A549 (cell line): ENCODE results near the gene CCDC117. TPM values are rescaled to one million over a fixed set of nuclear protein-coding genes. Genes with fewer than 3 reads are reported as not detected.

ENCODE experiments used
- ATAC-seq, 2 experiments: fragments of 200-7000 bp in 1 of 2; fragments of >200 bp in 1 of 2; cut with Nextera tagmentation in 1 of 2; cut with Tn5 transposase in 1 of 2; 3 replicates each; pipeline versions ENCODE4 v1.8.0 to v1.9.1; 2018 to 2020; ENCODE audit warnings: mild to moderate bottlenecking in 1 of 2, moderate library complexity in 1 of 2
- CTCF ChIA-PET: fragments of 300-600 bp; sonication (Branson Sonifier 250); formaldehyde crosslinking; extraction: SDS; loops from one replicate; lab custom pipeline; 2021; ENCODE audit warnings: antibody characterized with exemption, inconsistent platforms; lab: Yijun Ruan, JAX
- POLR2A ChIA-PET: fragments of 350-600 bp; formaldehyde crosslinking; extraction: SDS; loops from one replicate; lab custom pipeline; 2021; ENCODE audit warnings: antibody characterized with exemption, inconsistent platforms; lab: Yijun Ruan, JAX
- DNase-seq, 2 experiments: peaks; one replicate each; pipeline versions ENCODE4 v3.0.0 to v3.0.0-alpha.2; 2011 to 2016; ENCODE audit warnings: low read depth in 1 of 2, low spot score in 1 of 2
- FAIRE-seq: peaks from 2 replicates; lab custom pipeline; 2011; peaks lifted over from hg19 to GRCh38; lab: Jason Lieb, UNC
- H3K27ac ChIP-seq, 2 experiments: fragments of >200 bp; sonication (Bioruptor Twin); formaldehyde crosslinking; 3 replicates each; pipeline ENCODE4 v1.5.1; 2016 to 2017
- H3K4me1 ChIP-seq: fragments of >200 bp; sonication (Bioruptor Twin); formaldehyde crosslinking; 3 replicates; pipeline ENCODE4 v1.6.1; 2016
- H3K4me2 ChIP-seq: fragments of >200 bp; sonication (Bioruptor Twin); formaldehyde crosslinking; 3 replicates; pipeline ENCODE4 v1.6.1; 2016
- H3K4me3 ChIP-seq: fragments of >200 bp; sonication (Bioruptor Twin); formaldehyde crosslinking; 3 replicates; pipeline ENCODE4 v1.5.1; 2016
- H3K9me3 ChIP-seq: fragments of >200 bp; sonication (Bioruptor Twin); formaldehyde crosslinking; 3 replicates; pipeline ENCODE4 v1.6.1; 2016
- BHLHE40 ChIP-seq: IDR thresholded peaks from 2 replicates; pipeline ENCODE4 v1.6.1; 2012; ENCODE audit warnings: low read depth, low read length, inconsistent platforms
- CBX2 ChIP-seq: fragments of 200-600 bp; sonication (generic); IDR thresholded peaks from 2 replicates; pipeline ENCODE4 v1.6.1; 2016; ENCODE audit warnings: low read depth, mild to moderate bottlenecking, borderline replicate concordance
- CEBPB ChIP-seq, 2 experiments: fragments of >200 bp in 1 of 2; sonication (Bioruptor Twin) in 1 of 2; formaldehyde crosslinking in 1 of 2; IDR thresholded peaks; 2 replicates each; pipeline ENCODE4 v1.6.1; 2012 to 2016
- EP300 ChIP-seq, 2 experiments: fragments of >200 bp; sonication (Bioruptor Twin); formaldehyde crosslinking; IDR thresholded peaks; 2 replicates in 1 of 2; 3 replicates in 1 of 2; pipeline ENCODE4 v1.6.1; 2016 to 2017
- FOSL2 ChIP-seq, 2 experiments: fragments of 450-650 bp in 1 of 2; fragments of >200 bp in 1 of 2; sonication (Bioruptor Twin) in 1 of 2; formaldehyde crosslinking; IDR thresholded peaks; 2 replicates each; pipeline versions ENCODE4 v1.5.0 to v1.6.1; 2016 to 2020; ENCODE audit warnings: mild to moderate bottlenecking in 1 of 2, moderate library complexity in 1 of 2
- FOXS1 ChIP-seq: fragments of 250-450 bp; sonication (Bioruptor Pico); IDR thresholded peaks from 2 replicates; pipeline ENCODE4 v1.5.0; 2020; ENCODE audit warnings: mild to moderate bottlenecking, moderate library complexity
- HEYL ChIP-seq: fragments of 250-450 bp; sonication (Bioruptor Pico); IDR thresholded peaks from 2 replicates; pipeline ENCODE4 v1.8.0; 2021; ENCODE audit warnings: mild to moderate bottlenecking, moderate library complexity
- HOXB5 ChIP-seq: fragments of 250-450 bp; sonication (Bioruptor Pico); IDR thresholded peaks from 2 replicates; pipeline ENCODE4 v1.5.0; 2020; ENCODE audit warnings: mild to moderate bottlenecking, moderate library complexity
- POLR2AphosphoS2 ChIP-seq: conservative IDR thresholded peaks from 2 replicates; pipeline ENCODE4 v1.6.1; 2012; ENCODE audit warnings: low read length, improper control_type of control experiment, inconsistent platforms
- RARB ChIP-seq: fragments of 250-450 bp; sonication (Bioruptor Pico); IDR thresholded peaks from 2 replicates; pipeline ENCODE4 v1.8.0; 2021; ENCODE audit warnings: mild to moderate bottlenecking, moderate library complexity
- RNF2 ChIP-seq: fragments of 200-600 bp; sonication (generic); IDR thresholded peaks from 2 replicates; pipeline ENCODE4 v1.6.1; 2016; ENCODE audit warnings: low read depth, mild to moderate bottlenecking, antibody characterized with exemption, moderate library complexity, borderline replicate concordance
- SMC3 ChIP-seq: fragments of >200 bp; sonication (Bioruptor Twin); formaldehyde crosslinking; IDR thresholded peaks from 3 replicates; pipeline ENCODE4 v1.6.1; 2018; ENCODE audit warnings: inconsistent platforms
- WGBS: methylation state at CpG from one replicate; pipeline ENCODE4 v1.1.6; 2017; ENCODE audit errors: missing lambda C conversion rate; 5-methylcytosine and 5-hydroxymethylcytosine counted together
- polyA plus RNA-seq, 4 experiments: library from polyadenylated mRNA; depleted of rRNA in 3 of 4; stranded (reverse); fragments of >200 nt; fragmentation: RNase III in 1 of 4; extraction: RNeasy Plus Mini Kit Qiagen cat#74134 plus additional on column Dnase treatment in 1 of 4; gene quantifications; 2 replicates in 3 of 4; 3 replicates in 1 of 4; pipeline ENCODE4 v1.2.3, GENCODE V29; 2011 to 2017
- TF ChIP-seq, protein P1 (sequence below): fragments of 150-350 bp; IDR thresholded peaks from 2 replicates; pipeline ENCODE4 v1.6.1; 2014; ENCODE audit warnings: low read depth, mild to moderate bottlenecking, low read length
- TF ChIP-seq, protein P2 (sequence below): fragments of >200 bp; sonication (Bioruptor Twin); formaldehyde crosslinking; IDR thresholded peaks from 3 replicates; pipeline ENCODE4 v1.6.1; 2016
- TF ChIP-seq, protein P3 (sequence below): fragments of 450-650 bp; IDR thresholded peaks from 2 replicates; pipeline ENCODE4 v1.6.1; 2014; ENCODE audit warnings: antibody characterized with exemption
- TF ChIP-seq, protein P4 (sequence below): IDR thresholded peaks from 2 replicates; pipeline ENCODE4 v1.6.1; 2012; ENCODE audit warnings: low read depth, borderline replicate concordance
- TF ChIP-seq, protein P5 (sequence below): IDR thresholded peaks from 2 replicates; pipeline ENCODE4 v1.6.1; 2012
- TF ChIP-seq, protein P6 (sequence below): fragments of 250-450 bp; sonication (Bioruptor Pico); IDR thresholded peaks from 2 replicates; pipeline ENCODE4 v1.5.0; 2021; ENCODE audit warnings: mild to moderate bottlenecking, moderate library complexity, borderline replicate concordance
- TF ChIP-seq, protein P7 (sequence below): fragments of 250-450 bp; sonication (Bioruptor Pico); IDR thresholded peaks from 2 replicates; pipeline ENCODE4 v1.5.0; 2020; ENCODE audit warnings: low read depth, mild to moderate bottlenecking, moderate library complexity

The CCDC117 gene
- polyA plus RNA-seq, 2 of the 4 experiments (the other 2 are of a cell fraction) = 12.2 to 24.1 TPM

DNA sequence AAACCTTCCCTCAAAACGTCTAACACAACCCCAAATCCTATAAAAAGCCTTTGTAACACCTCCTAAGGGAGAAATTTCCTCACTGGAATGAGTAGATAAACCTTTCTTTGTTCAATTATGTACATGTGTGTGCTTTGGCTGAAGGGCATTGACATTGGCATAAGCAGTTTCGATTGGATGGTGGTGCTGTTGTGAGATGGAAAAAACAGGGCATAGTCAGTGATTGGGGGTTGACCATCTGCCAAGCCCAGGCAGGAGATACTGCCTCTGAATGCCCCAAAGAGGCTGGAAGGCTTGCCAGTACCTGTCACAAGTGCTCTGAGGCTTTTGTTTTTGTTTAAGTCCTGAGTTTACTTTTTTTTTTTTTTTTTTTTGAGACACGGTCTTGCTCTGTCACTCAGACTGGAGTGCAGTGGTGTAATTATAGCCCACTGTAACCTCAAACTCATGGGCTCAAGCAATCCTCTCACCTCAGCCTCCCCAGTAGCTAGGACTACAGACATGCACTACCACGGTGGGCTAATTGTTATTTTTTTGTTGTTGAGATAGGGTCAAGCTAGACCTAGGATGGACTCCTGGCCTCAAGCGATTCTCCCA is 1.2 kb upstream of the CCDC117 start:
- WGBS = 73% methylated on average over 5 of the region's 5 CpGs
- DNase-seq = peak in 1 of 2 experiments; percentile 23
- no peak overlapping the region for H3K4me2 ChIP-seq
- H3K9me3 ChIP-seq = no peaks in the 10 kb centered on the region
- POLR2A ChIA-PET = no interaction called here
- TF ChIP-seq RARB (CRISPR knock-in tag) = no peak
- TF ChIP-seq, protein P1, sequence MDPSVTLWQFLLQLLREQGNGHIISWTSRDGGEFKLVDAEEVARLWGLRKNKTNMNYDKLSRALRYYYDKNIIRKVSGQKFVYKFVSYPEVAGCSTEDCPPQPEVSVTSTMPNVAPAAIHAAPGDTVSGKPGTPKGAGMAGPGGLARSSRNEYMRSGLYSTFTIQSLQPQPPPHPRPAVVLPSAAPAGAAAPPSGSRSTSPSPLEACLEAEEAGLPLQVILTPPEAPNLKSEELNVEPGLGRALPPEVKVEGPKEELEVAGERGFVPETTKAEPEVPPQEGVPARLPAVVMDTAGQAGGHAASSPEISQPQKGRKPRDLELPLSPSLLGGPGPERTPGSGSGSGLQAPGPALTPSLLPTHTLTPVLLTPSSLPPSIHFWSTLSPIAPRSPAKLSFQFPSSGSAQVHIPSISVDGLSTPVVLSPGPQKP = no peak
- CTCF ChIA-PET = interaction anchor here (0.6 to 3.1 kb wide), 3 partner anchors 16 to 30 kb away, joined by 3 to 17 read pairs (median 3); no protein-coding TSS in a partner anchor
- no peak for FAIRE-seq
- no peaks in the 10 kb centered on the region for H3K4me1 ChIP-seq
- no peak overlapping the region for H3K4me3 ChIP-seq
- no peak for ATAC-seq
- no peak overlapping the region for H3K27ac ChIP-seq

DNA sequence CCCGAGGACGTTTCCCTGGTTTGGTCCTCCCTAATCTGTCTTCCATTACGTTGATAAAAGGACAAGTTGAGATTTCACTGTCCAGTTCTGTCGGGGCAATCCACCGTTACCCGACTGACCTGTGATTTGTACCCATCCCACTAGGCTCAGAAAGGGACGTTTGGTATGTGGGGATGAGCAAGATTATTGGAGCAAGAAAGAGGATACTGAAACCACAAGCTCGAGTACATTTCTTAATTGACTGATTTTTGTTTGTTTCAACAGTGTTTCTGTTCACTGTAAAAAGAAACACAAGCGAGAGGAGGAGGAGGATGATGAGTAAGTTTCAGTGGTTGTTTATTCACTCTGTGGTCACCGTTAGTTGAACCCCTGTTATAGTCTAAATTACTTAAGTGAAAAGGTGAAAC is 969 bp downstream of the CCDC117 start:
- Histone ChIP-seq H3K27ac (peak overlapping the region; percentile 95 to 97), H3K4me2 (peak overlapping the region; percentile 77), H3K4me3 (peak overlapping the region; percentile 84), H3K9me3 (no peaks in the 10 kb centered on the region), H3K4me1 (no peaks in the 10 kb centered on the region)
- ChIA-PET CTCF (interaction anchor here (0.6 to 3.1 kb wide), 8 partner anchors 8 to 172 kb away, joined by 3 to 17 read pairs (median 4); no protein-coding TSS in a partner anchor), POLR2A (no interaction called here)
- TF ChIP-seq, protein P2, sequence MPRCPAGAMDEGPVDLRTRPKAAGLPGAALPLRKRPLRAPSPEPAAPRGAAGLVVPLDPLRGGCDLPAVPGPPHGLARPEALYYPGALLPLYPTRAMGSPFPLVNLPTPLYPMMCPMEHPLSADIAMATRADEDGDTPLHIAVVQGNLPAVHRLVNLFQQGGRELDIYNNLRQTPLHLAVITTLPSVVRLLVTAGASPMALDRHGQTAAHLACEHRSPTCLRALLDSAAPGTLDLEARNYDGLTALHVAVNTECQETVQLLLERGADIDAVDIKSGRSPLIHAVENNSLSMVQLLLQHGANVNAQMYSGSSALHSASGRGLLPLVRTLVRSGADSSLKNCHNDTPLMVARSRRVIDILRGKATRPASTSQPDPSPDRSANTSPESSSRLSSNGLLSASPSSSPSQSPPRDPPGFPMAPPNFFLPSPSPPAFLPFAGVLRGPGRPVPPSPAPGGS = no peak
- TF ChIP-seq FOSL2 (IDR thresholded peaks at IDR 0.05) (no peak), FOSL2 (CRISPR knock-in tag; IDR thresholded peaks at IDR 0.05) (no peak), HEYL (no peak), POLR2AphosphoS2 (no peak), RNF2 (no peak), SMC3 (no peak), FOXS1 (no peak), HOXB5 (no peak), CBX2 (no peak)
- TF ChIP-seq, protein P3, sequence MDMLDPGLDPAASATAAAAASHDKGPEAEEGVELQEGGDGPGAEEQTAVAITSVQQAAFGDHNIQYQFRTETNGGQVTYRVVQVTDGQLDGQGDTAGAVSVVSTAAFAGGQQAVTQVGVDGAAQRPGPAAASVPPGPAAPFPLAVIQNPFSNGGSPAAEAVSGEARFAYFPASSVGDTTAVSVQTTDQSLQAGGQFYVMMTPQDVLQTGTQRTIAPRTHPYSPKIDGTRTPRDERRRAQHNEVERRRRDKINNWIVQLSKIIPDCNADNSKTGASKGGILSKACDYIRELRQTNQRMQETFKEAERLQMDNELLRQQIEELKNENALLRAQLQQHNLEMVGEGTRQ = no peak
- TF ChIP-seq, protein P4, sequence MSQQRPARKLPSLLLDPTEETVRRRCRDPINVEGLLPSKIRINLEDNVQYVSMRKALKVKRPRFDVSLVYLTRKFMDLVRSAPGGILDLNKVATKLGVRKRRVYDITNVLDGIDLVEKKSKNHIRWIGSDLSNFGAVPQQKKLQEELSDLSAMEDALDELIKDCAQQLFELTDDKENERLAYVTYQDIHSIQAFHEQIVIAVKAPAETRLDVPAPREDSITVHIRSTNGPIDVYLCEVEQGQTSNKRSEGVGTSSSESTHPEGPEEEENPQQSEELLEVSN = no peak
- TF ChIP-seq, protein P5, sequence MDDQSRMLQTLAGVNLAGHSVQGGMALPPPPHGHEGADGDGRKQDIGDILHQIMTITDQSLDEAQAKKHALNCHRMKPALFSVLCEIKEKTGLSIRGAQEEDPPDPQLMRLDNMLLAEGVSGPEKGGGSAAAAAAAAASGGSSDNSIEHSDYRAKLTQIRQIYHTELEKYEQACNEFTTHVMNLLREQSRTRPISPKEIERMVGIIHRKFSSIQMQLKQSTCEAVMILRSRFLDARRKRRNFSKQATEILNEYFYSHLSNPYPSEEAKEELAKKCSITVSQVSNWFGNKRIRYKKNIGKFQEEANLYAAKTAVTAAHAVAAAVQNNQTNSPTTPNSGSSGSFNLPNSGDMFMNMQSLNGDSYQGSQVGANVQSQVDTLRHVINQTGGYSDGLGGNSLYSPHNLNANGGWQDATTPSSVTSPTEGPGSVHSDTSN = no peak
- DNase-seq (peak in 1 of 2 experiments; percentile 8), ATAC-seq (peak in 1 of 2 experiments; percentile 15; a peak in 2 of 6 replicates), FAIRE-seq (no peak)
- WGBS = 3% methylated on average over 10 of the region's 10 CpGs

DNA sequence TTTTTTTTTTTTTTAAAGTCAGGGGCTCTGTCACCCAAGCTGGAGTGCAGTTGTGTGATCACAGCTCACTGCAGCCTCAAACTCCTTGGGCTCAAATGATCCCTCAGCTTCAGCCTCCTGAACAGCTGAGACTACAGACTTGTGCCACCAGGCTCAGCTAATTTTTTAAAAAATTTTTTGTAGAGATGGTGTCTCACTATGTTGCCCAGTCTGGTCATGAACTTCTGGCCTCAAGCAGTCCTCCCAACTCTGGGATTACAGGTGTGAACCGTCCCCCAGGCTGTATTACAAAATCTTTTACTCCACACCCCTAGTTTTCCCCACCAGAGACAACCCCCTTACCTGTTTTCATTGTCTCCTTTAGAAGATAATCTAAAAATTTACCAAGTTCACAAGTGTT is 1.9 kb downstream of the CCDC117 start:
- no peak overlapping the region for H3K27ac ChIP-seq
- TF ChIP-seq EP300 (IDR thresholded peaks at IDR 0.05) = no peak
- no peak for TF ChIP-seq HEYL
- no peak for TF ChIP-seq BHLHE40
- TF ChIP-seq CEBPB (IDR thresholded peaks at IDR 0.05) = no peak
- TF ChIP-seq, protein P6, sequence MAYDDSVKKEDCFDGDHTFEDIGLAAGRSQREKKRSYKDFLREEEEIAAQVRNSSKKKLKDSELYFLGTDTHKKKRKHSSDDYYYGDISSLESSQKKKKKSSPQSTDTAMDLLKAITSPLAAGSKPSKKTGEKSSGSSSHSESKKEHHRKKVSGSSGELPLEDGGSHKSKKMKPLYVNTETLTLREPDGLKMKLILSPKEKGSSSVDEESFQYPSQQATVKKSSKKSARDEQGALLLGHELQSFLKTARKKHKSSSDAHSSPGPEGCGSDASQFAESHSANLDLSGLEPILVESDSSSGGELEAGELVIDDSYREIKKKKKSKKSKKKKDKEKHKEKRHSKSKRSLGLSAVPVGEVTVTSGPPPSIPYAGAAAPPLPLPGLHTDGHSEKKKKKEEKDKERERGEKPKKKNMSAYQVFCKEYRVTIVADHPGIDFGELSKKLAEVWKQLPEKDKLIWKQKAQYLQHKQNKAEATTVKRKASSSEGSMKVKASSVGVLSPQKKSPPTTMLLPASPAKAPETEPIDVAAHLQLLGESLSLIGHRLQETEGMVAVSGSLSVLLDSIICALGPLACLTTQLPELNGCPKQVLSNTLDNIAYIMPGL (CRISPR knock-in tag) = no peak
- no peak for TF ChIP-seq FOSL2 (IDR thresholded peaks at IDR 0.05)
- no peak for TF ChIP-seq FOSL2 (CRISPR knock-in tag; IDR thresholded peaks at IDR 0.05)
- TF ChIP-seq, protein P7, sequence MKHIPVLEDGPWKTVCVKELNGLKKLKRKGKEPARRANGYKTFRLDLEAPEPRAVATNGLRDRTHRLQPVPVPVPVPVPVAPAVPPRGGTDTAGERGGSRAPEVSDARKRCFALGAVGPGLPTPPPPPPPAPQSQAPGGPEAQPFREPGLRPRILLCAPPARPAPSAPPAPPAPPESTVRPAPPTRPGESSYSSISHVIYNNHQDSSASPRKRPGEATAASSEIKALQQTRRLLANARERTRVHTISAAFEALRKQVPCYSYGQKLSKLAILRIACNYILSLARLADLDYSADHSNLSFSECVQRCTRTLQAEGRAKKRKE = no peak
- peak overlapping the region; percentile 77; the same call in 2 of the 3 replicates for H3K4me2 ChIP-seq

More for the DNA sequence above, 1.9 kb downstream of the CCDC117 start:
- ChIA-PET POLR2A (no interaction called here), CTCF (interaction anchor here (0.9 to 3.1 kb wide), 3 partner anchors 13 to 269 kb away, joined by 3 to 17 read pairs (median 3); no protein-coding TSS in a partner anchor)
- FAIRE-seq (no peak), DNase-seq (no peak), ATAC-seq (no peak)
- WGBS = 100% methylated on average over 1 of the region's 1 CpG
- H3K9me3 ChIP-seq = no peaks in the 10 kb centered on the region
- H3K4me1 ChIP-seq = no peaks in the 10 kb centered on the region
- H3K4me3 ChIP-seq = no peak overlapping the region
